Stimulated activated CD8-positive, alpha-beta memory T cell treated with anti-CD3 and anti-CD28 coated beads, Interleukin-15, amount 100 ng/mL, for 1 hour (primary cell): Measurements from ENCODE around the gene CNNM4.

Source experiments
- DNase-seq: peaks from one replicate; pipeline ENCODE4 v3.0.0-alpha.2; 2020; ENCODE audit warnings: low read depth

CNNM4 gene

DNA sequence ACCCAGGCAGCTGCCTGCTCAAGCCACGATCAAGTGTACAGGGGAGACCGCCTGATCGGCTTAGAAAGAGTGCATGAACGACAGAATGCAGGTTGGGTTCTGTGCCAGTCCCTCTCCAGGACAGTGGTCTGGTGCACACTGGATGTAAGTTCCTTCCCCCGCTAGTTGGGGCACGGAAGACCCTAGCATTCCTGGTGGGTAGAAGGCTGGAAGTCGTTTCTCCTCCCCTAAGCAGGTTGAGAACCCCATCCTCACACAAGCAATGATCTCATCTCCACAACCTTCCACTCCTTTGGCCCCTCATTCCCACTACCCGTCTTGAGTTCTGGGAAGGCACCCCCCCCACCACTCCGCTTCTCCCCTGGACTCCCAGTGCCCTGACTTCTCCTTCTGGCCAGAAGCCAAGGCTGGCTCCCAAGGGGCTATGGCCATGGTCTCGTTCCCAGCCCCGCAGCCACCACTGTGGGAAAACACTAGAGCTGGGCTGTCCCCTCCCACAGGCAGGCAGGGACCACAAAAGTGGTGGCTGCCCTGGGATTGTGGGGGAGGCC, 98.5 kb downstream of the CNNM4 start:
- DNase-seq: no peak

DNA sequence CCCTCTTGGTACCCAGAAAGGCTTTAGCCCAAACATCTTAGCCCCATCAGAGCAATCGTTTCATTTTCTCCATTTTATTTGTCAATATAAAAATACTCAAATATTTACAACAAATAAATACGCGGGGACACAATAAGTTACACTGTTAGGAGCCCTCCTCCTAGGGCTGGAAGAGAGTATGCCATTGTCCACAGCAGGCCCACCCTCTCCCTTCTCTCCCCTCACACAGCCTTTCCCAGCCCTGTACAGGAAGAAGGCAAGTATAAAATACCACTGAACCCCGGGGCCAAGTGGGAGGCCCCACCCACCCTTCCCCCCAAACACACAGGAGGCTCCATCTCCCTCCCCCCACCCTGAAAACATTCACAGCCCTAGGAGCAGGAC, 99.0 kb downstream of the CNNM4 start:
- no peak for DNase-seq

DNA sequence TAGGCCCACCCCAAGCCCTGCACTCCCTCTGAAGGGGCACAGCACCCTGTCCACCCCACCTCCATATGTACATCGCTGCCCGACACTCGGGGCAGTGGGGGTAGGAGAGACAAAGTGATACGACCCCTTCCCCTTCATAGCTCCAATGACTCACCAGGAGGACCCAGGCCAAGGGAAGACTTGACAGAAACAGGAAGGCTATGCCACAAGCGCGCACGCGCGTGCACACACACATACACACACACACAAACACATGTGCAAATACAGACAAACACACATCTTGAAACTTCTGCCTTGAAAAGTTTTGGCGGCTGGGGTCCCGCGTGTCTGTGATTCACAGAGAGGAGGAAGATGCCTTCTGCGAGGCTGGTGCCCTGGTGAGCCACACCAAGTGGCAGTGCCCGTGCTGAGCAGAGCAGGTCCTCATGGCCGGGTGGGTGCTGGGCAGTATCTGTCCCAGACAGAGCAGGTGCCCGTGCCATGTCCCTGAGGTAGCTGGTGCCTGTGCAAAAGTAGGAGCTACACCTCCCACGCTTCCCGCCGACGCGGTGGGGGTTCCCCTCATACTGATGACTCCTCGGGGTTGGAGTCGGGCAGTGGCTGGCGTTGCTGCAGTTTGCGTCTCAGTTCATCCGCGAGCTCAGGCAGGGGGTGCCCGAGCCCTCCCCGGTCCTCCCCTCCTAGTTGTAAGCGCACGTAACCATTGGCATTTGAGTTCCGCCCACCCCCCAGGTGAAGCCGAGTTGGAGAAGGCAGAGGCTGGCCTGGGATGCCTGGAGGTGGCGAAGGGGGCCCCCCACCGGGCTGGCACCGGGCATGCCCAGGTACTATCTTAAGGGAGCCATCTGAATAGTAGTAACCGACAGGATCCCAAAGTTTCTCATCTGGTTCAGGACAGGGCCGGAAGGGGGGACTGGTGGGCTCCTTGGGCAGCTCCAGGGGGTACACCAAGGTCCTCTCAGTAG, 99.6 kb downstream of the CNNM4 start:
- no peak for DNase-seq

DNA sequence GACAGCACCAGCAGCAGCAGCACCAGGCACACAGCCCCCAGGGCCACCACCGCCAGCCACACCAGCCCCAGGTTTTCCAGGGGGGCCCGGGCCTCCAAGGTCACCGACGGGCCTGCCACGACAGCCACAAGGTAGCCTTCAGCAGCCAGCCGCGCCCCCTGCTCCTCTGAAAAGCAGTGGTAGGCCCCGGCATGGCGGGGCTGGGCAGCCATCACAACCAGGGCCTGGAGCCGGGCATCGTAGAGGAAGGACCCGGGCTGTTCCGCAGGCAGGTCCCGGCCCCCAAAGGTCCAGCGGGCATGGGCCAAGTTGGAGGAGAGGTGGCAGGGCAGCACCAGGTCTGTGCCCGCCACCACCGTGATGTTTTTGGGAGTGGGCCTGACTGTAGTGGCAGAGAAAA, 100.4 kb downstream of the CNNM4 start:
- no peak for DNase-seq
